GM12864 (cell line): ENCODE data around the gene ZNF292.

Source experiments
- DNase-seq: peaks from one replicate; pipeline ENCODE4 v3.0.0-alpha.2; 2011; ENCODE audit warnings: low read depth
- H3K4me3 ChIP-seq: 2 replicates; pipeline ENCODE4 v1.5.1; 2011; ENCODE audit warnings: mild to moderate bottlenecking, low read depth, low read length, control low read depth
- CTCF ChIP-seq: IDR thresholded peaks from 2 replicates; pipeline ENCODE4 v1.5.1; 2011; ENCODE audit warnings: low read depth, mild to moderate bottlenecking, moderate library complexity, low read length, control low read depth, inconsistent platforms; ENCODE audit errors: missing control alignments

ZNF292 gene

GRCh38 chr6:87212596-87212995 lies 57.2 kb downstream of the ZNF292 start:
- H3K4me3 ChIP-seq: no peak overlapping the region
- no peak for DNase-seq
- TF ChIP-seq CTCF: no peak

- no peak for TF ChIP-seq CTCF
- no peak overlapping the region for H3K4me3 ChIP-seq
- no peak for DNase-seq
Measured at GRCh38 chr6:87213364-87213763, 58.0 kb downstream of the ZNF292 start.

- no peak for TF ChIP-seq CTCF
- no peak overlapping the region for H3K4me3 ChIP-seq
Measured at GRCh38 chr6:87214831-87215230, 59.5 kb downstream of the ZNF292 start.

GRCh38 chr6:87220997-87221396 lies 65.6 kb downstream of the ZNF292 start:
- no peak overlapping the region for H3K4me3 ChIP-seq
- no peak for DNase-seq
- no peak for TF ChIP-seq CTCF

More at GRCh38 chr6:87214831-87215230, 59.5 kb downstream of the ZNF292 start:
- DNase-seq: no peak

- no peak overlapping the region for H3K4me3 ChIP-seq
- no peak for TF ChIP-seq CTCF
- DNase-seq: no peak
Measured at GRCh38 chr6:87222676-87223075, 67.3 kb downstream of the ZNF292 start.

- TF ChIP-seq CTCF: no peak
- no peak overlapping the region for H3K4me3 ChIP-seq
- DNase-seq: no peak
Measured at GRCh38 chr6:87224971-87225370, 69.6 kb downstream of the ZNF292 start.

GRCh38 chr6:87225511-87225910 lies 70.1 kb downstream of the ZNF292 start:
- TF ChIP-seq CTCF: no peak
- no peak for DNase-seq

More at GRCh38 chr6:87225511-87225910, 70.1 kb downstream of the ZNF292 start:
- H3K4me3 ChIP-seq: no peak overlapping the region
